Endodermal cell (in vitro differentiated cells): ENCODE data around the gene MTUS2. TPM values are rescaled to one million over a fixed set of nuclear protein-coding genes. Genes with fewer than 3 reads are reported as not detected.

ENCODE experiments used
- DNase-seq: peaks from one replicate; pipeline ENCODE4 v3.0.0-alpha.2; 2017
- H3K27ac ChIP-seq: 2 replicates; pipeline ENCODE4 v1.5.1; 2013; ENCODE audit warnings: mild to moderate bottlenecking, low read depth, low read length, moderate library complexity
- H3K27me3 ChIP-seq: 2 replicates; pipeline ENCODE4 v1.6.1; 2013; ENCODE audit warnings: mild to moderate bottlenecking, low read length, moderate library complexity; ENCODE audit not compliant: insufficient read depth, control insufficient read depth, poor library complexity, severe bottlenecking
- H3K36me3 ChIP-seq: 2 replicates; pipeline ENCODE4 v1.7.0; 2013; ENCODE audit warnings: mild to moderate bottlenecking, low read length, moderate library complexity; ENCODE audit not compliant: control insufficient read depth, insufficient read depth
- H3K4me1 ChIP-seq: one replicate; pipeline ENCODE4 v1.7.0; 2013; ENCODE audit warnings: low read length; ENCODE audit not compliant: control insufficient read depth, insufficient read depth
- H3K4me3 ChIP-seq: 2 replicates; pipeline ENCODE4 v1.5.1; 2013; ENCODE audit warnings: mild to moderate bottlenecking, low read length, moderate library complexity
- H3K9ac ChIP-seq: 2 replicates; pipeline ENCODE4 v1.6.1; 2013; ENCODE audit warnings: mild to moderate bottlenecking, low read length, moderate library complexity; ENCODE audit not compliant: poor library complexity, severe bottlenecking; ENCODE audit errors: extremely low read depth
- H3K9me3 ChIP-seq: 2 replicates; pipeline ENCODE4 v1.6.1; 2013; ENCODE audit warnings: mild to moderate bottlenecking, low read length, moderate library complexity; ENCODE audit not compliant: control insufficient read depth
- H3K27ac Mint-ChIP-seq: 2 replicates; pipeline ENCODE4 v1.8.0; 2020; ENCODE audit warnings: mixed read lengths
- H3K27me3 Mint-ChIP-seq: 2 replicates; pipeline ENCODE4 v1.8.0; 2021; ENCODE audit warnings: mild to moderate bottlenecking, mixed read lengths; ENCODE audit not compliant: insufficient read depth
- H3K36me3 Mint-ChIP-seq: 2 replicates; pipeline ENCODE4 v1.8.0; 2020; ENCODE audit warnings: low read depth, mixed read lengths
- H3K4me1 Mint-ChIP-seq: 2 replicates; pipeline ENCODE4 v1.8.0; 2020; ENCODE audit warnings: mixed read lengths
- H3K4me3 Mint-ChIP-seq: 2 replicates; pipeline ENCODE4 v1.8.0; 2020; ENCODE audit warnings: mild to moderate bottlenecking, moderate library complexity, mixed read lengths
- H3K9me3 Mint-ChIP-seq: 2 replicates; pipeline ENCODE4 v1.8.0; 2020; ENCODE audit warnings: mild to moderate bottlenecking, mixed read lengths
- CTCF ChIP-seq: fragments of 200-600 bp; sonication (generic); conservative IDR thresholded peaks from 2 replicates; pipeline ENCODE4 v1.5.0; 2021; ENCODE audit warnings: antibody characterized with exemption, mild to moderate bottlenecking
- WGBS, 2 experiments: methylation state at CpG; one replicate each; pipeline versions ENCODE4 v1.1.5 to v1.1.7; 2013; ENCODE audit warnings: missing lambda C conversion rate in 2 of 2, mixed read lengths in 1 of 2; ENCODE audit not compliant: insufficient coverage in 1 of 2, insufficient read length in 1 of 2; 5-methylcytosine and 5-hydroxymethylcytosine counted together
- total RNA-seq, 2 donors: library from RNA; stranded (reverse); fragmentation: NEBNext Ultra II Directional in 1 of 2; extraction: Animal tissue kit (Norgen Biotek cat#: 25700) in 1 of 2; gene quantifications; 2 replicates in 1 of 2; 3 replicates in 1 of 2; pipeline ENCODE4 v1.2.1, GENCODE V29; 2021

Gene MTUS2
- total RNA-seq, 2 donors from 2014 or later, result 1.2 to 1.3 TPM

- H3K9ac ChIP-seq, result no peak overlapping the region
- H3K4me3 Mint-ChIP-seq, result no peak overlapping the region
- DNase-seq, result no peak
- H3K4me3 ChIP-seq, result no peak overlapping the region
- WGBS, 2 experiments, result 40 to 71% methylated on average over 3 of the region's 3 CpGs
- no peaks in the 10 kb centered on the region for H3K27me3 ChIP-seq
- H3K27ac Mint-ChIP-seq, result no peak overlapping the region
- H3K27me3 Mint-ChIP-seq, result no peaks in the 10 kb centered on the region
- peaks cover 6% of the 10 kb centered on the region for H3K4me1 Mint-ChIP-seq
- no peaks in the 10 kb centered on the region for H3K36me3 Mint-ChIP-seq
- no peak overlapping the region for H3K27ac ChIP-seq
- no peaks in the 10 kb centered on the region for H3K36me3 ChIP-seq
- no peaks in the 10 kb centered on the region for H3K9me3 Mint-ChIP-seq
- no peak for TF ChIP-seq CTCF
- H3K4me1 ChIP-seq, result no peaks in the 10 kb centered on the region
- H3K9me3 ChIP-seq, result peaks cover 24% of the 10 kb centered on the region
Measured at GRCh38 chr13:29165216-29165615, 345.1 kb downstream of the MTUS2 start.

GRCh38 chr13:29165840-29166239 is 345.7 kb downstream of the MTUS2 start:
- Histone ChIP-seq H3K9ac (no peak overlapping the region), H3K36me3 (no peaks in the 10 kb centered on the region)

GRCh38 chr13:29170436-29171082 is 350.4 kb downstream of the MTUS2 start:
- no peaks in the 10 kb centered on the region for H3K9me3 Mint-ChIP-seq
- WGBS, 2 experiments, result 61 to 71% methylated on average over 4 of the region's 4 CpGs
- H3K9ac ChIP-seq, result no peak overlapping the region
- peaks cover 36% of the 10 kb centered on the region for H3K9me3 ChIP-seq
- no peak for TF ChIP-seq CTCF
- H3K27me3 Mint-ChIP-seq, result no peaks in the 10 kb centered on the region
- H3K27me3 ChIP-seq, result no peaks in the 10 kb centered on the region
- no peak overlapping the region for H3K27ac Mint-ChIP-seq
- no peaks in the 10 kb centered on the region for H3K4me1 ChIP-seq
- no peaks in the 10 kb centered on the region for H3K36me3 Mint-ChIP-seq
- H3K4me1 Mint-ChIP-seq, result peaks cover 4% of the 10 kb centered on the region
- H3K27ac ChIP-seq, result no peak overlapping the region
- no peak overlapping the region for H3K4me3 ChIP-seq
- H3K4me3 Mint-ChIP-seq, result no peak overlapping the region
- no peaks in the 10 kb centered on the region for H3K36me3 ChIP-seq
- no peak for DNase-seq

More at GRCh38 chr13:29165840-29166239, 345.7 kb downstream of the MTUS2 start:
- Mint-ChIP-seq H3K36me3 (no peaks in the 10 kb centered on the region), H3K27me3 (no peaks in the 10 kb centered on the region), H3K27ac (no peak overlapping the region), H3K4me3 (no peak overlapping the region), H3K9me3 (no peaks in the 10 kb centered on the region), H3K4me1 (peaks cover 6% of the 10 kb centered on the region)
- Histone ChIP-seq H3K27ac (no peak overlapping the region), H3K4me1 (no peaks in the 10 kb centered on the region), H3K4me3 (no peak overlapping the region), H3K27me3 (no peaks in the 10 kb centered on the region), H3K9me3 (peaks cover 27% of the 10 kb centered on the region)
- WGBS, 2 experiments, result 51 to 74% methylated on average over 2 of the region's 2 CpGs
- TF ChIP-seq CTCF, result no peak
- no peak for DNase-seq
